Subcutaneous adipose tissue (tissue), 4 donors: Measurements from ENCODE around the gene C1QTNF5. TPM values are rescaled to one million over a fixed set of nuclear protein-coding genes. Genes with fewer than 3 reads are reported as not detected.

Source experiments
- total RNA-seq, 4 donors: library from RNA; depleted of rRNA; stranded (reverse); fragments of >200 nt; gene quantifications; one replicate each; pipeline ENCODE4 v1.1.0, GENCODE V29; 2016
- TF ChIP-seq, protein P1 (sequence below): fragments of 450-650 bp; IDR thresholded peaks from one replicate; pipeline ENCODE4 v1.5.1; 2016; ENCODE audit warnings: low read depth, mild to moderate bottlenecking, control low read depth, antibody characterized with exemption, moderate library complexity

C1QTNF5 gene
- total RNA-seq, 4 donors from 2014 or later, result 10.6 to 41.2 (median 29.8) TPM

- TF ChIP-seq, protein P1, sequence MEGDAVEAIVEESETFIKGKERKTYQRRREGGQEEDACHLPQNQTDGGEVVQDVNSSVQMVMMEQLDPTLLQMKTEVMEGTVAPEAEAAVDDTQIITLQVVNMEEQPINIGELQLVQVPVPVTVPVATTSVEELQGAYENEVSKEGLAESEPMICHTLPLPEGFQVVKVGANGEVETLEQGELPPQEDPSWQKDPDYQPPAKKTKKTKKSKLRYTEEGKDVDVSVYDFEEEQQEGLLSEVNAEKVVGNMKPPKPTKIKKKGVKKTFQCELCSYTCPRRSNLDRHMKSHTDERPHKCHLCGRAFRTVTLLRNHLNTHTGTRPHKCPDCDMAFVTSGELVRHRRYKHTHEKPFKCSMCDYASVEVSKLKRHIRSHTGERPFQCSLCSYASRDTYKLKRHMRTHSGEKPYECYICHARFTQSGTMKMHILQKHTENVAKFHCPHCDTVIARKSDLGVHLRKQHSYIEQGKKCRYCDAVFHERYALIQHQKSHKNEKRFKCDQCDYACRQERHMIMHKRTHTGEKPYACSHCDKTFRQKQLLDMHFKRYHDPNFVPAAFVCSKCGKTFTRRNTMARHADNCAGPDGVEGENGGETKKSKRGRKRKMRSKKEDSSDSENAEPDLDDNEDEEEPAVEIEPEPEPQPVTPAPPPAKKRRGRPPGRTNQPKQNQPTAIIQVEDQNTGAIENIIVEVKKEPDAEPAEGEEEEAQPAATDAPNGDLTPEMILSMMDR, result no peak
Measured at GRCh38 chr11:119342023-119342300, 1.3 kb upstream of the C1QTNF5 start.

GRCh38 chr11:119341222-119342022 is 739 bp upstream of the C1QTNF5 start:
- TF ChIP-seq, protein P1, result no peak

DNA sequence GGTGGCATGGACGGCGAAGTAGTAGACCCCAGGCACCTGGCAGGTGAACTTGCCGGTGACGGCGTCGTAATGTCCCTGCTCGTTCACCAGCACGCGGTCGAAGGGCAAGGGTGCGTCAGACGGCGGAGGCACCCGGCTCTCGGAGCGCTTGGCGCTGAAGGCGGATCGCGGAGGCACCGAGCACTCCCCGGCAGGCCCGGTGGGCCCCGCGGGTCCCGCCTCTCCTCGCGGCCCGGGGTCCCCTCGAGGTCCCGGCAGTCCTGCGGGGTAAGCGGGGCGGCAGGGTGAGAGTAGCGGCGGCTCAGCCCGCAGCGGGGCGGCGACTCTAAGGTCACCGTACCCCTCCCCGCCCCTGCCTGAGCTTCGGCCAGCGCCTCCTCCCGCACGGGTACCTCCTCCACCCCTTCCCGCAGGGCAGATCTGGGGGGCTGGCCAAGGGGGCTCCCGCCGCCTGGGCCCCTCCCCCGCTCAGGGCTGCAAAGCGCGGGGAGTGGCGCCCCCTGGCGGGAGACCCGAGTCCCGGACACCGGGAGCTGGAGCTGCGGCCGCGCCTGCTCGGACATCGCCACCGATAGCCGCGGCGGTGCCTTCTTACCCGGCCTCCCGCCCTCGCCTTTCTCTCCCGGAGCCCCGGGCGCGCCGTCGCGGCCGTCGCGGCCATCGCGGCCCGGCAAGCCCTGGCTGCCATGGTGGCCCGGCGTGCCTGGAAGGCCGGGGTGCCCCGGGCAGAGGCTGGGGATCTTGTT is 921 bp downstream of the C1QTNF5 start:
- TF ChIP-seq, protein P1, result no peak

DNA sequence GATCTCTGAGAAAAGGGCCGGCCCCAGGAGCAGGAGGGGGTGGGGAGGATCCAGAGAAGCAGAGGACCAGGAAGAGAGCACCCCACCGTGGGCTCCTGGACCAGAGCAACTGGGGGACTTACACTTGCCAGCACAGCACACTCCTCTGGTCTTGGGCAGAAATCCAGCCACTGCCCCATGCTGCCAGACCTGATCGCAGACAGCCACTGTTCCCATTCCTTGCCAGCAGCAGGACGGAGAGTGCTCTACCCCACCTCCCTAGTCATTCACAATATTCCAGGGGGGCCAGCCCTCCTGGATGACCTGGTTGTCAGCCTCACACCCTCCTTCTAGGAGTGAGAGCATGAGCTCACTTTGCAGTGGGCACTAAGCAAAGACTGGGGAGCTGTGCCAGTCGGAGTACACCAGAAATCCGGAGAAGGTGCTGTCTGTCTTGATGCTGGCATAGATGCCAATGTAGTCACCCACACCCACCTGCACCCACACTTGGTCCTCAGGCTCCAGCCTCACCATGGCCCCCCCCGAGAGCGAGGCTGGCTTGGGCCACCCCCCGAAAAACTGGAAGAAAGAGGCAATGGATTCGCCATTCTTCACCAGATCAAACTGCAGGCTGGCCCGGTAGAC is 1.6 kb downstream of the C1QTNF5 start:
- TF ChIP-seq, protein P1, result no peak

- TF ChIP-seq, protein P1, result no peak
Measured at GRCh38 chr11:119338318-119338890, 2.3 kb downstream of the C1QTNF5 start.

DNA sequence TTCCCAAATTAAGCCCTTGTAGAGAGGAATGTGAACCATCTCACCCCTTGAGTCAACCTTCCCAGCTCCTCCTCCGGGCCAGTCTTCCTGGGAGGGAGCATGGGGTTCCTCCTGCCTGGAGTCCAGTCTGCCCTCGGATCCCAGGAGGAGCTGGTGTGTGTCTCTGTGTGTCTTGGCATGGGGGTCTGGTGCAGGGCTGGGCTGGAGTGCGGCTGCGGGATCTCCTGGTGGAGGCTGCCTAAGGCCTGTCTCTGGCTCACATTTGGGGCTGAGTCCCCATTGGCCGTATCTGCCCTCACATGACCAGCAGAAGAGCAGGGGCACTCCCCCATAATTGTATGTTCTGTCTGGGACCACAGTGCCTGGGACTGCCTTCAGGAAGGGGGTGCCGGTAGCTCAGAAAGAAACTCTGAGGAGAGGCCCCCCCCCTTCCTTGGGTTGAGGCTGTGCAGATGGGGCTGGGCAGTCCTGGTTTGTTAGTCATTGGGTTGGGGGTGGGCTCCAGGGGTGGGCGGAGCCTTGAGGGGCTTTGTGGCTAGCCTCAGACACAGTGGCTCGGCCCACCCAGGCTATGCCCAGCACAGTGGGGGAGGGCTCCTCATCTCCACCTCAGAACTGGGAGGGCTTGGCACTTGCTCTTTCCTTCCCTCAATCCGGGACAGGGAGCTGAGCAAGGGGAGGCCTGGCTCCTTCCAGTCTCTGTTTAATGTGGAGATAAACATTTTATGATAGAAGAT is 2.9 kb downstream of the C1QTNF5 start:
- TF ChIP-seq, protein P1, result no peak
